GM11168 (cell line): Measurements from ENCODE around the gene NCOA5.

ENCODE experiments used
- in situ Hi-C: fragments of 300-500 bp; cut with MboI; formaldehyde crosslinking; loops from one replicate; pipeline ENCODE4 v1.12.0; 2022; ENCODE audit warnings: low sequenced_read_pairs; ENCODE audit not compliant: unreplicated experiment

The NCOA5 gene

GRCh38 chr20:46049190-46049589 lies 40.6 kb downstream of the NCOA5 start:
- in situ Hi-C loops: no loop called here

- in situ Hi-C loops: no loop called here
Measured at GRCh38 chr20:46047821-46048220, 41.9 kb downstream of the NCOA5 start.

GRCh38 chr20:46046588-46047310 lies 43.0 kb downstream of the NCOA5 start:
- in situ Hi-C loops: no loop called here

GRCh38 chr20:46044896-46045295 lies 44.9 kb downstream of the NCOA5 start:
- in situ Hi-C loops: no loop called here

GRCh38 chr20:46043556-46043955 lies 46.2 kb downstream of the NCOA5 start:
- in situ Hi-C loops: no loop called here

- in situ Hi-C loops: no loop called here
Measured at GRCh38 chr20:46040902-46041535, 48.7 kb downstream of the NCOA5 start.

- in situ Hi-C loops: no loop called here
Measured at GRCh38 chr20:46037036-46037435, 52.7 kb downstream of the NCOA5 start.

GRCh38 chr20:46036370-46036769 lies 53.4 kb downstream of the NCOA5 start:
- in situ Hi-C loops: no loop called here

- in situ Hi-C loops: no loop called here
Measured at GRCh38 chr20:46035713-46036112, 54.0 kb downstream of the NCOA5 start.

GRCh38 chr20:46035253-46035652 lies 54.5 kb downstream of the NCOA5 start:
- in situ Hi-C loops: no loop called here

GRCh38 chr20:46034039-46034438 lies 55.7 kb downstream of the NCOA5 start:
- in situ Hi-C loops: no loop called here

GRCh38 chr20:46031701-46032254 lies 58.0 kb downstream of the NCOA5 start:
- in situ Hi-C loops: no loop called here

GRCh38 chr20:46031014-46031569 lies 58.7 kb downstream of the NCOA5 start:
- in situ Hi-C loops: no loop called here

- in situ Hi-C loops: no loop called here
Measured at GRCh38 chr20:46030284-46031013, 59.3 kb downstream of the NCOA5 start.

- in situ Hi-C loops: no loop called here
Measured at GRCh38 chr20:46028772-46029371, 60.9 kb downstream of the NCOA5 start, which contains the start of gene SLC12A5. TSS of gene SLC12A5 (plus strand) at chr20:46029215. CDS start at chr20:46029345, 130 bp downstream.

- in situ Hi-C loops: no loop called here
Measured at GRCh38 chr20:46028110-46028509, 61.7 kb downstream of the NCOA5 start.

GRCh38 chr20:46027245-46027853 lies 62.4 kb downstream of the NCOA5 start:
- in situ Hi-C loops: no loop called here

GRCh38 chr20:46025376-46025783 lies 64.4 kb downstream of the NCOA5 start:
- in situ Hi-C loops: no loop called here

GRCh38 chr20:46023999-46024398 lies 65.8 kb downstream of the NCOA5 start:
- in situ Hi-C loops: no loop called here

GRCh38 chr20:46023148-46023484 lies 66.6 kb downstream of the NCOA5 start:
- in situ Hi-C loops: no loop called here
